Right forelimb (tissue), 1 donor: ENCODE data around the gene RPL39.
A peak's percentile ranks its signal among the peaks of the same experiment; 100 is the strongest.
"Not testable (repeated sequence)": the region's sequence is repeated elsewhere in the genome, so short reads cannot be mapped to it uniquely, and the experiment has no call there.

ENCODE experiments used
- DNase-seq: peaks from one replicate; pipeline ENCODE4 v3.0.0-alpha.2; 2018

Gene RPL39

GRCh38 chrX:119791437-119792231 is at the start of gene RPL39:
TSS of gene RPL39 (minus strand) at chrX:119791630. CDS start at chrX:119791576, 54 bp downstream.
- DNase-seq: peak; percentile 85

DNA sequence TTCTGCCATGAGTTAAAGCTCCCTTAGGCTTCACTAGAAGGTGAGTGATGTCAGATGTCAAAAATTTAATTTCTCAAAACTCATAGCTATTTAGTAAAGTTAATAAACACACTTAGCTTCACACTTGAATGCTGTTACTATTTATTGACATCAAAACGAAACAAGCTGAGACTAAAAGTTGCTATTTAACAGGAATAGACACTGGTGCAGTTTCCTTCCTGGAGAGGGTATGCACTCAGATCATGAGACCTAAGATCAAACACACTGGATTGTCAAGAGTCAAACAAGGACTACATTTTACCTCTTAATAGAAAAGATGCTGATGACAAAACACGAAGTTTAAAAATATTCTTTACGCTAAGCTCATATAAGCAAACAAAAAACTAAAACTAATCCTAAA is 42.5 kb upstream of the RPL39 start:
- no peak for DNase-seq

GRCh38 chrX:119828446-119828845 is 37.0 kb upstream of the RPL39 start:
- no peak for DNase-seq

- DNase-seq: no peak
Measured at GRCh38 chrX:119826399-119826959, 35.0 kb upstream of the RPL39 start.

GRCh38 chrX:119824221-119824620 is 32.8 kb upstream of the RPL39 start:
- DNase-seq: not testable (repeated sequence)

- not testable (repeated sequence) for DNase-seq
Measured at GRCh38 chrX:119821703-119822102, 30.3 kb upstream of the RPL39 start.

- DNase-seq: no peak
Measured at GRCh38 chrX:119817130-119817690, 25.8 kb upstream of the RPL39 start.

GRCh38 chrX:119816300-119816699 is 24.9 kb upstream of the RPL39 start:
- no peak for DNase-seq

DNA sequence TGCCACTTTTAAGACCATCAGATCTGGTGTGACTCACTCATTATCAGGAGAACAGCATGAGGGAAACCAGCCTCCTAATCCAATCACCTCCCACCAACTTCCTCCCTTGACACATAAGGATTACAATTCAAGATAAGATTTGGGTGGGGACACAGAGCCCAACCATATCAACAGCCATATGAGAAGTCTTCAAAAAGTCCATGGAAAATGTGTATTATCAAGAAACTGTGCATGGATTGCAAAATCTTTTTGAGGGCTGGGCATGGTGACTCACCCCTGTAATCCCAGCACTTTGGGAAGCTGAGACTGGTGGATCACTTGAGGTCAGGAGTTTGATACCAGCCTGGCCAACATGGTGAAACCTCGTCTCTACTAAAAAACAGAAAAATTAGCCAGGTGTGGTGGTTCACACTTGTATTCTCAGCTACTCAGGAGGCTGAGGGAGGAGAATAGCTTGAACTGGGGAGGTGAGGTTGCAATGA is 17.8 kb upstream of the RPL39 start:
- DNase-seq: no peak

DNA sequence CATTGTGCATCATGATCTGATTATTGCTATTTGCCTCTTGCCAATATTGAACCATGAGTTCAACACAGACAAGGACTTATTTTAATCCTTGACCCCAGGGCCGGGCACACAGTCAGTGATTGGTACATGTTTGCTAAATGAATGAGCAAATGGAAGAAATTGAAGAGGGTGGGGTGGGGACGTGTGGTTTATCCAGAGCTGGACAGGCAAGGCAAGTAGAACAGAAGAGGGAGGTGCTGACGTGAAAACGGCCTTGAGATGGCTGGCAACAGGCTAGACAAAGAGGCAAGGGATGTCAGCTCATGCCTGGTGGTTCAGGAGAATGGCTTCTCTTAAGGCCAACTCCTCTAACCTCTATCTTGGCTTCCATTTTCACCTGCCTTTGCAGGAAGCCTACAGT is 17.0 kb upstream of the RPL39 start:
- DNase-seq: not testable (repeated sequence)

DNA sequence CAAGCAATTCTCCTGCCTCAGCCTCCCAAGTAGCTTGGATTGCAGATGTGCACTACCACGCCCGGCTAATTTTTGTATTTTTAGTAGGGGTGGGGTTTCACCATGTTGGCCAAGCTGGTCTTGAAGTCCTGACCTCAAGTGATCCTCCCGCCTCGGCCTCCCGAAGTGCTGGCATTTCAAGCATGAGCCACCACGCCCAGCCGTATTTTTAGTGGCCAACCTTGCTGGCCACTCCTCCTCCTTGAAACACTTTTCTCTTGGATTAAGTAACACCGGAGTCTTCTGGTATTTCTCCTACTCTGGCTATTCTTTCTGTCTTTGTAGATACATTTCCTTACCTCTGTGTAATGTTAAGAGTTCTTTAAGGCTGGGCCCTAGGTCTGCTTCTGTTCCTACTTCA is 11.1 kb upstream of the RPL39 start:
- DNase-seq: no peak

DNA sequence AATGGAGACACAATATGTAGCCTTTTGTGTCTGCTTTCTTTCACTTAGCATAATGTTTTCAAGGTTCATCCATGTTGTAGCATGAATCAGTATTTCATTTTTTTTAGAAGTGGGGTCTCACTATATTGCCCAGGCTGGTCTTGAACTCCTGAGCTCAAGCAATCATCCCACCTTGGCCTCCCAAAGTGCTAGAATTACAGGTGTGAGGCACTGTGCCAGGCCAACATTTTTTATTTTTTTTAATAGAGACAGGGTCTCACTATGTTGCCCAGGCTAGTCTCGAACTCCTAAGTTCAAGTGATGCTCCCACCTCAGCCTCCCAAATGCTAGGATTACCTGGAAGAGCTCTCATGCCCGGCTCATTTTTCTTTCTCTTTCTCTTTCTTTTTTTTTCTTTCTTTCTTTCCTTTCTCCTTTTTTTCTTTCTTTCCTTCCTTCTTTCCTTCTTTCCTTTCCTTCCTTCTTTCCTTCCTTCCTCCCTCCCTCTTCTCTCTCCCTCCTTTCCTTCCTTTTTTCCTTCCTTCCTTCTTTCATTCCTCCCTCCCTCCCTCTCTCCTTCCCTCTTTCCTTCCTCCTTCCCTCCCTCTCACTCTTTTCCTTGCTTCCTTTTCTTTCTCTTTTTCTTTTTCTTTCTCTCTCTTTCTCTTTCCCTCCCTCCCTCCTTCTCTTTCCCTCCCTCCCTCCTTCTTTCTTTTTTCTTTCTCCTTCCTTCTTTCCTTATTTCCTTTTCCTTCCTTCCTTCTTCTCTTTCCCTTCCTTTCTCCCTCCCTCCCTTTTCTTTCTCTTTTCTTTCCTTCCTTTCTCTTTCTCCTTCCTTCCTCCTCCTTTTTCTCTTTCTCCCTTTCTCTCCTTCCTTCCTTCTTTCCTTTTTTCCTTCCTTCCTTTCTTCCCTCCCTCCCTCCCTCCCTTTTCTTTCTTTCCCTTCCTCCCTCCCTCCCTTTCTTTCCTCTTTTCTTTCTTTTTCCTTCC is 10.1 kb upstream of the RPL39 start:
- no peak for DNase-seq

DNA sequence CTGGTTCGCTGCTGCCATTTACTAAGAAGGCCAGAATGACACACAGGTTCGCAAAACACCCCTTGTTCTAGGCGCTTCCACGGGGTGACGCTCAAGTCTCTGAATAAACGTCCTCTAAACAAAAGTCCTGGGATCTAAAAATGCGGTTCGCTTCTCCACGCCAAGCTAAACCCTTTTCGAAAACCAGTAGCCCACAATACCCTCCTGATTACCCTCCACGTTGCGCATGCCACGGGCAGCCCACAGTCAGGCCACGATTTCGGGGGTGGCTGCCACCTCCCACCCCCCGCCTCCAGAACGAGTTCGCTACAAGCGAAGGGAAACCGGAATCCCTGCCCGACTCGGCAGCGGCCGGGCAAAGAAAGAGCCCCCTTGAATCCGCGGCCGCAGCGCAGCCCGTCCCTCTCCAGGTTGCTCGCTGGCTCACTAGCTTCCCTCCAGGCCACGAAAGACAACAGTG is 423 bp downstream of the RPL39 start:
- no peak for DNase-seq

- no peak for DNase-seq
Measured at GRCh38 chrX:119784747-119785446, 6.5 kb downstream of the RPL39 start.

DNA sequence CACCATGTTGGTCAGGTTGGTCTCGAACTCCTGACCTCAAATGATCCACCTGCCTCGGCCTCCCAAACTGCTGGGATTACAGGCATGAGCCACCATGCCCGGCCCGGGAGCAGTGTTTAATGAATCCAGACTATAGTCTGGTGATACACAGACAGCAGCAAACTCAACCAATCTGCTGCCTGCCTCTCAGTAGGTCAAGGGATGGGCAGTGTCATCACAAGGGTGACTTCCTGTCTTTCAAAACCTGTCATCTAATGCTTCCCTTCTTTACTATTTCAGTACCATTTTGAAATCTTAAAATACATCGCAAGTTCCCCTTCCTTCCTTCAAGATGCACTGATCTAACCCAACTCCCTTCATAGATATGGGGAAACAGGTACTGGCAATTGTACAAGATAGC is 8.4 kb downstream of the RPL39 start:
- no peak for DNase-seq

DNA sequence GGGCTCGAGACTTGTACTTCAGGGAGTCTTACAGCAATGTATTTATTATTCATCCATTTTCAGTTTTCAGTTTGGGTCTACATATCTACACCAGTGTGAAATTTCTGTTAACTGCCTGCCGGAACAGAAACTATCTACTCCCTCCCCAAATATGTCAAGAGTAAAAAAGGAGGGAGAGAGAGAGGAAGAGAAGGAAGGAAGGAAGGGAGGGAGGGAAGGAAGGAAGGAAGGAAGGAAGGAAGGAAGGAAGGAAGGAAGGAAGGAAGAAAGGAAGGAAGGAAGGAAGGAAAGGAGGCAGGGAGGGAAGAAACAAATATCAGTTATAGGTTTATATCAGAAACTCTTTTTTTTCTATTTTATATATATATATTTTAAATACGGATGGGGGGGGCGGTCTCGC is 12.6 kb downstream of the RPL39 start:
- DNase-seq: no peak

GRCh38 chrX:119775517-119776238 is 15.8 kb downstream of the RPL39 start:
- no peak for DNase-seq

- not testable (repeated sequence) for DNase-seq
Measured at GRCh38 chrX:119769388-119769787, 22.0 kb downstream of the RPL39 start.

GRCh38 chrX:119768436-119768835 is 23.0 kb downstream of the RPL39 start:
- DNase-seq: not testable (repeated sequence)

DNA sequence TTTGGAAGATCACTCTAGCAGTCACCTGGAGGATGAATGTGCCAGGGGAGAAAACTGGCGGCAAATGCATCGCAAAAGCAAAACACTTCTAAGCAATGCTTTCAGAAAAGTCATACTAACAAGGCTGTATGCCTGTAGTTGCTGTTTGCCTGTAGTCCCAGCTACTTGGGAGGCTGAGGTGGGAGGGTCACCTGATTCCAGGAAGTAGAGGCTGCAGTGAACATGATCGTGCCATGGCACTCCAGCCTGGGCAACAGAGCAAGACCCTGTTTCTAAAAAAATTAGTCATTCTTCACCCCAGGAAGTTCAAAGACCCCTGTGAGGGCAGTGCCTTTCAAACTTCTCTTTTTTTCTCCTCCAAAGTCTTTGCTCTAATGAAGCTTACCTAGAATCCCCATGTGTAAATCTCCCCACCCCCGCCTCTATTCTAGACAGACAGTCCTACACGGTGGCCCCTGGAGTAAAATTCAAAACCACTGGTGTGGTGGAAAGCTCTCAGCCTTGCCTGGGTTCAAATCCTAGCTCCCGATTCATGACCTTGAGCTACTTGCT is 27.5 kb downstream of the RPL39 start:
- DNase-seq: no peak

DNA sequence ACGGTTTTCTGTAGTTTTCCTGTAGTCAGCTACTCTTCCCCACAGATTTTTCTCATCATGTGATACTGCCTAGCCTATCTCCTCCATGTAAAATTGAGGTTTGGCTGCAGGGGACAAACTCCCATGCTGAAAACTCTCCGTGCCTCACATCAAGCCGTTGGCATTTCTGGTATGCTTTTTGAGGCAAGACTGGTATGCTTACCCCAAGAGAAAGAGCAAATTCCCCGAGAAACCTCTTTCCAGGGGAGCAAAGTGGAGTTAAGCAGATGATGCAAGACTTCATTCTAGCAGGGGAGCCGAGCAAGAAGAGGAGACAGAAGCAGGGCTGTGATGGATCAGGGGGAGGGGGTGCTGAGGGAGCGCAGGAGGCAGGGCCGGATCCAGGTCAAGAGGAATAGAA is 28.2 kb downstream of the RPL39 start:
- DNase-seq: no peak
